HG03457 (cell line): ENCODE results near the gene ACMSD.
"Not testable (repeated sequence)": the region's sequence is repeated elsewhere in the genome, so short reads cannot be mapped to it uniquely, and the experiment has no call there.

Experiments
- ATAC-seq: cut with Tn5 transposase; IDR thresholded peaks from one replicate; pipeline ENCODE4 v1.9.1; 2021; ENCODE audit warnings: moderate number of reproducible peaks; ENCODE audit not compliant: unreplicated experiment

Gene ACMSD

DNA sequence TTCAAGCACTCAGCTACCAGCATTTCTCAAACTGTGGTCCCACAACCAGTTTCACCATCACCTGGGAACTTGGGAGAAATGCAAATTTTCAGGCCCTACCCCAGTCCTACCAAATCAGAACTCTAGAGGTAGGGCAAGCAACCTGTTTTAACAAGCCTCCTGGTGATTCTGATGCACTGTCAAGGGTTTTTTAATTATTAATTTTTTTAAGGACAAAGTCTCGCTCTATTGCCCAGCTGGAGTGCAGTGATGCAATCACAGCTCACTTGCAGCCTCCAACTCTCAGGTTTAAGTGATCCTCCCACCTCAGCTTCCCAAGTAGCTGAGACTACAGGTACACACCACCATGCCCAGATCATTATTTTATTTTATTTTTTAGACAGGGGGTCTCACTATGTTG is 7.8 kb downstream of the ACMSD start:
- no peak for ATAC-seq

GRCh38 chr2:134847582-134847981 is 9.2 kb downstream of the ACMSD start:
- ATAC-seq = not testable (repeated sequence)

DNA sequence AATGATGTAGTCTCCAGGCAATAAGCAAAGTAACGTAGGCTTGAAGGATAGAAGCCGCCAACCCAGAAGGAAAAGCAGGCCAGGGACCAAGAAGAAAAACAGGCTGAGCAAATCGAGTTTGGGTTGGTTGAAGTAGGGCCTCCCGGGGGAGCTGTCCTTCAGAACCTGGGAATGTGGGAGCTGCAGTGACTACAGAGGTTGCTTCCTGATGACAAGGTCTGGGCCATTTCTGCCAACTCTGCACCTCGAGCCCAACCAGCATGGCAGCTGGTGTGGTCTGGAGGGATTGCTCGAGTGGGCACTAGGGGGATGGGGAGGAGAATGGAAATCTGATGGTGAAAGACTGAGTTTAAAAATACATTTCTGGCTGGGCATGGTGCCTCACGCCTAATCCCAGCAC is 14.1 kb downstream of the ACMSD start:
- ATAC-seq = no peak

- no peak for ATAC-seq
These were observed 17.3 kb downstream of the ACMSD start for GRCh38 chr2:134855709-134856108.

- ATAC-seq = no peak
These were observed 19.8 kb downstream of the ACMSD start for GRCh38 chr2:134858245-134858644.

- ATAC-seq = no peak
These were observed 22.8 kb downstream of the ACMSD start for GRCh38 chr2:134861173-134861572.

DNA sequence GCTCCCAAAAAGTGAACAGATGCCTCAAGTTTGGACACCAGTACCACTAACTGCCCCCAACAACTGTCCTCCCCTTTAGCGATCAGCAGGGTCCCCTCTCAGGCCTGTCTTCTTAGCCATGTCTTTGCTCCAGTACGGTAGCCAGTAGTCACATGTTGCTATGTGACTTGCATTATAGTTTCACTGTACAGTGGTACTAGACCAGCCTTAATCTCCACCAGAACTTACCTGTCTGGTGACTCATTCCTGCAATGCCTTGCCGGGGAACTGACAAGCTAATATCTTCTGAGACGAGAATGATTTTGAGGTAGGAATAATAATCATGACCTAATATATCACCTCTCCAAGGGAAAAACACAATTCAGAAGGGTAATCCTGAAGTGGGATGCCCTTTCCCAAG is 23.7 kb downstream of the ACMSD start:
- no peak for ATAC-seq

DNA sequence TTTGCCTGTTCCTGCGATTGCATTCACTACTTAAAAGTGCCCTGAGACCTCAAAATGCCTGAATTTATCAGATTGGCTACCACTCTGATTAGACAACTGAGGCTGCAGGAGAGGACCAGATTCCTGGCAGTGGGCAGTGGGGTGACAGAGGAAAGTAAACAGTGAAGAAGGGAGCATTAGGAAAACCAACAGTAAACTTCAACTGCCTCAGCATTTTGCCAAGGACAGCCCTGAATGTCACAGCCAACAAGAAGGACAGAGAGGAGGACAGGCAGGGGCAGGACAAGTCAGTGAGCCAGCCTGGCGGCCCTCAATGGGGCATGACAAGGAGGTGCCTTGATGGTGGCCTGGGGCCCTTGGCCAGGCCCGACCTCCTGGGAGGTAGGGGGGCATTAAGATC is 24.3 kb downstream of the ACMSD start:
- no peak for ATAC-seq

- ATAC-seq = no peak
These were observed 25.0 kb downstream of the ACMSD start for GRCh38 chr2:134863446-134863845.

- no peak for ATAC-seq
These were observed 26.8 kb downstream of the ACMSD start for GRCh38 chr2:134865067-134865787.

GRCh38 chr2:134866498-134867099 is 28.2 kb downstream of the ACMSD start:
- no peak for ATAC-seq

DNA sequence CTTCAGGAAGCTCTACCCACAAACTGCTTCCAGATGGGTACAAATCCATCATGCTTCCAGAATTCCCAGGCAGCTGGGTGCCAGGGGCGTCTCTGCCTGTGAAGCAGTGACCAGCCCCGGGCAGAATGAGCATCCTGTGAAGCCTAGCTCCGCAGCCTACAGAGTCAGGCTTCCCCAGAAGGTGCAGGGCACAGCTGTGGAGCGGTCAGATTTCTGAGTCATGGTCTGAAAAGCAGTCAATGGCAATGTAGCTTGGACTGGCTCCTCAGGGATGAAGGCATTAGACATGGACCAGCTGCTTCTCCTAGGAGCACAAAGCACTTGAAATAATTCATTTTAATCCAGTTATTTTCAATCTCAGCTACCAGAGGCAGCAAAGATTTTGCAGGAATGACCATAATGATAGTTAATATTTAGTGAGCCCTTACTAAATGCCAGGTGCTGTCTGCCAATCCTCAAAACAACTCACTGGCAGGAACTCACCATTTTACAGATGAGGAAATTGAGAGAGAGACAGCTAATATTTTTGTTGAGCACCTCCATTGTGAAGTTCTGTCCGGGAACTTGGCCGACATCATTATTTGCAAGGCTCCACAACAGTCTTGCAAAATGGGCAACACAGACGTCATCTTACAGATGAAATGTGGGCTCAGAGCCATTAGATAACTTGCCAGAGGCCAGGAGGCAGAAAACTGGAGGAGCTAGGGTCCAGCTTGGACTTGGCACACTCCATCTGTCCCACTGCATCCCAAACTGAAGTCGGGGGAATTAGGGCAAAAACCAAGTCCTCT is 31.7 kb downstream of the ACMSD start:
- ATAC-seq = no peak

DNA sequence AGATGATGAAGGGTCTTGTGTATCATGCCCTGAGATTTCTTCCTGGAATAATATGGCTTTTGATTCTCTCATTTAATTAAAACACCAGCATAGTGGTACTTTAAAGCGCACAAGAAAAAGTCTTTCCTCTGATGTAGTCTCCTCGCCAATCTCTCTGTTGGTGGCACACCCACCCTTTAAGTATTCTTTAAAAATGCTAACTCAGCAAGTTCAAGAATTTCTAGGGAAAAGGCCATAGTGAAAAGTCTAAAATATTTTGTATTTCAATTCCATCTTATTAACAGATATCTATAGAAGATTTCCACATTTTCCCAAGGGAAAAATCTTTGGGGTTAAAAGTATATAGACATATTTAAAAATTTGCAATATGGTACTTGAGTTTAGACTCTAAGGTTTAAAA is 34.7 kb downstream of the ACMSD start:
- no peak for ATAC-seq

DNA sequence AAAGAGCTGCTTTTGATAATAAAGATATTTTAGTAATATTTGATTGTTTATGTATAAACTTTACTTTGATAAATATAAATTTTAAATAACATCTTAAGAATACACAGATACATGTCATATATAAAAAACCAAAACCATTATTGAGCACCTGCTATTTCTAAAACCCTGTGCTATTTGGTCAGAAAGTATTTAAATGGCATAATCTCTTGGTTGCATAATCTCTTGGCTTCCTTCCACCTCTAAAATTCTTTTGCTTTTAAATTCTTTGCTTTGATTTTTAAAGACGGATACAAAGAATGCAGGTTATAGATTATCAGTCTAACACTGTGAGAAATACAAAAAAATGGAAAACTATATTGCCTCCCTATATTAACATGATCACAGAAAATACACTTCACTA is 36.9 kb downstream of the ACMSD start:
- ATAC-seq = no peak

GRCh38 chr2:134882773-134883172 is 44.4 kb downstream of the ACMSD start:
- ATAC-seq = no peak

- ATAC-seq = no peak
These were observed 45.3 kb downstream of the ACMSD start for GRCh38 chr2:134883552-134884293.

GRCh38 chr2:134884435-134884834 is 46.0 kb downstream of the ACMSD start:
- no peak for ATAC-seq

DNA sequence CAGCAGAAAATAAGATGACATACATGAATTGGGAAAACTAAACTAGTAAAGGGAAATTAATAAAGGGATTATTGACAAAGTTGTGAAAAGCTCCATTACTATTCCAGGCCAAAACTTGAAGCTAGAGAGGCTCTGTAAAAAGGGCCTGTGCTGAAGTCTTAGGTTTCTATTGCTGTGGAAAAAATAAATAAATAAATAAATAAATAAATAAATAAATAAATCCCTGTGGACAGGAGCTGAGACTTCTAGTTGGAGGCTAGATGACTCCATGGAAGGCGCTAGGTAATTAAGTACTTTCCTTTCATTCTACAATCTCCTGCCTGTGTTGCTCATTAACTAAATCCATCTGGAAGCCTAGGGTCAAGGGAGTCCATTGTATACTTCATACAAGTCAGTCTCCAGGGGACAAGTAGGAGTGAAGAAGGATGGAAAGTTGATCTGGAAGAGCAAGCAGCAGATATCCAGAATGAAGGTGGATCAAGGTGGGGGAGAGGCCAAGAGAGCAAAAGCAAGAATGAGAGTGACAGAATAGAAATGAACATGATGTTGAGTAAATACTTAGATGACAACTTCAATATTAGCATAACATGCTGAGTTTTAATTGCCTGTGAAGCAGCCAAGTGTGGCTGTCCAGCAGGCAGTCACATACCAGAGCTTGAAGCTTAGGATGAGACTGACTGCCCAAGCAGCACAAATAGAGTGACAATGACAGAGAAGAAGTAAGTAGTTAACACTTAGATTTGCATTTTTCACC is 54.0 kb downstream of the ACMSD start:
- ATAC-seq = no peak

GRCh38 chr2:134897932-134898331 is 59.5 kb downstream of the ACMSD start:
- no peak for ATAC-seq

GRCh38 chr2:134899204-134899603 is 60.8 kb downstream of the ACMSD start:
- ATAC-seq = no peak

DNA sequence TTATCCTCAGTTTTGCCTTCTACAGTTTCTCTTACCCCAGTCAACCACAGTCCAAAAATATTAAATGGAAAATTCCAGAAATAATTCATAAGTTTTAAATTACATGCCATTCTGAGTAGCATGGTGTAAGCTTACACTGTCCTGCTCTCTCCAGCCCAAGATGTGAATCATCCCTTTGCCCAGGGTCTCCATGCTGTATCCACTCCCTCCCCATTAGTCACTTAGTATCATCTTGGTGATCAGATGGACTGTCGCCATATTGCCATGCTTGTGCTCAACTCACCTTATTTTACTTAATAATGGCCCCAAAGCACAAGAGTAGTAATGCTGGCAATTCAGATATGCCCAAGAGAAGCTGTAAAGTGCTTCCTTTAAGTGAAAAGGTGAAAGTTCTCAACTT is 61.7 kb downstream of the ACMSD start:
- no peak for ATAC-seq
